Measurements from ENCODE around the gene ZBTB45. TPM values are rescaled to one million over a fixed set of nuclear protein-coding genes. Genes with fewer than 3 reads are reported as not detected.

Gene ZBTB45
- total and polyA plus RNA-seq, 10 of the 15 experiments (the other 5 are each of a cell fraction or from before 2014, with no cell fraction given), result 0.29 to 17.2 (median 4.2) TPM

- peak within 1 kb of the TSS; percentile 81 for H3K4me3 ChIP-seq
- H3K79me2 ChIP-seq (ENCODE audit: control insufficient read depth, insufficient read depth, low read length), result peaks cover 17% of the 10 kb centered on the region
- SMC1A ChIA-PET (ENCODE audit: uncharacterized antibody, unreplicated experiment), result interaction anchor here (1.0 to 1.5 kb wide), 3 partner anchors 9 to 59 kb away, joined by 3 to 4 read pairs (median 4); partner anchors contain the start of genes ZBTB45, ZNF446 and ZNF584
- H3K27ac ChIP-seq (ENCODE audit: control insufficient read depth, insufficient read depth), result peak within 1 kb of the TSS; percentile 51; the same call in 1 of the 2 replicates
- no peaks in the 10 kb centered on the region for H4K20me1 ChIP-seq (ENCODE audit: control insufficient read depth, insufficient read depth)
- H2AFZ ChIP-seq (ENCODE audit: control insufficient read depth, low read depth, low read length), result peak within 1 kb of the TSS; percentile 97
- peaks cover 14% of the 10 kb centered on the region for H3K4me1 ChIP-seq (ENCODE audit: control insufficient read depth, insufficient read depth, low read length)
- ATAC-seq (peak; percentile 93), FAIRE-seq (peak; percentile 98), DNase-seq (ENCODE audit: low read depth, low spot score) (peak; percentile 76)
- intact Hi-C loops (cut with micrococcal nuclease; ENCODE audit: unreplicated experiment) (loop anchor here (5.0 kb wide), 2 partner anchors 60 to 140 kb away; partner anchors contain the start of genes ZNF584 and ZSCAN22), in situ Hi-C loops (cut with MboI) (no loop called here)
- no peaks in the 10 kb centered on the region for H3K9me3 ChIP-seq (replicated peaks; ENCODE audit: control insufficient read depth, insufficient read depth, low read length)
- BruUV-seq (replicated peaks), result no TSS peak
- CTCF ChIA-PET, result interaction anchor here (1.5 kb wide), 1 partner anchor 53 kb away, joined by 5 read pairs; the partner anchor contains the start of gene ZBTB45
- peak within 1 kb of the TSS; percentile 91 for H3K4me2 ChIP-seq (ENCODE audit: control insufficient read depth, insufficient read depth)
- H3K36me3 ChIP-seq (ENCODE audit: control insufficient read depth in 2 of 2, insufficient read depth in 2 of 2, low read length in 1 of 2), result peaks cover under 1 to 4% of the 10 kb centered on the region in 2 experiments; a peak in 3 of 4 replicates
- POLR2A ChIA-PET, result interaction anchor here (0.5 to 2.4 kb wide), 4 partner anchors 15 to 314 kb away, joined by 3 to 6 read pairs (median 4); partner anchors contain the start of genes ZNF324B and ZNF584
- H3K9ac ChIP-seq (ENCODE audit: control insufficient read depth, insufficient read depth, low read length), result peak within 1 kb of the TSS; percentile 63
- no peaks in the 10 kb centered on the region for H3K27me3 ChIP-seq (replicated peaks in 1 of 2; ENCODE audit: control insufficient read depth in 2 of 2, insufficient read depth in 2 of 2, low read length in 1 of 2)
- 1% methylated on average over 55 of the region's 92 CpGs for WGBS (ENCODE audit: insufficient coverage, insufficient replicate concordance, low lambda C conversion rate, missing lambda C conversion rate)
- RAD21 ChIA-PET (ENCODE audit: unreplicated experiment), result no interaction called here
- no peak for TF ChIP-seq WRNIP1 (IDR thresholded peaks at IDR 0.05; ENCODE audit: borderline replicate concordance, low read depth, low read length)
- peak; percentile 69 for TF ChIP-seq SP1 (IDR thresholded peaks at IDR 0.05; ENCODE audit: low read depth, low read length)
- TF ChIP-seq POLR2AphosphoS2 (IDR thresholded peaks at IDR 0.05; ENCODE audit: low read depth, low read length), result peak; percentile 78; the same call in 1 of the 2 replicates
- peak; percentile 84 for TF ChIP-seq HCFC1 (IDR thresholded peaks at IDR 0.05; ENCODE audit: low read length)
- no peak for TF ChIP-seq ZNF687 (IDR thresholded peaks at IDR 0.05)
- TF ChIP-seq ZNF622 (IDR thresholded peaks at IDR 0.05), result no peak
- peak; percentile 93 for TF ChIP-seq NFYB (IDR thresholded peaks at IDR 0.05; ENCODE audit: insufficient read depth, low read depth, low read length)
- no peak for TF ChIP-seq ZBTB4 (CRISPR knock-in tag; IDR thresholded peaks at IDR 0.05)
- TF ChIP-seq NBN (IDR thresholded peaks at IDR 0.05), result no peak
- TF ChIP-seq E2F8 (IDR thresholded peaks at IDR 0.05; ENCODE audit: low read depth, partially characterized antibody), result no peak
- TF ChIP-seq CHD2 (IDR thresholded peaks at IDR 0.05; ENCODE audit: borderline replicate concordance, low read depth, low read length), result peak; percentile 66; the same call in 1 of the 2 replicates
- TF ChIP-seq YY1 (IDR thresholded peaks at IDR 0.05; ENCODE audit: low read depth, low read length), result peak; percentile 75; the same call in 1 of the 2 replicates
These were observed 52.6 kb downstream of the ZBTB45 start, which contains the start of gene ZNF324 for GRCh38 chr19:58466760-58467589. Gene ZNF324 (plus strand): TSS chr19:58467080. CDS start chr19:58469186, 2,106 bp downstream.

All from GM12878 (cell line).